ENCODE data around the gene JAZF1.

GRCh38 chr7:28205506-28205905 lies 24.9 kb upstream of the JAZF1 start:
- no peak for TF ChIP-seq CTCF (IDR thresholded peaks at IDR 0.05)
- no peak for TF ChIP-seq POLR2A (IDR thresholded peaks at IDR 0.05)
